Ascending aorta (tissue), 2 donors: ENCODE data around the gene CDAN1. TPM values are rescaled to one million over a fixed set of nuclear protein-coding genes. Genes with fewer than 3 reads are reported as not detected.

Experiments
- DNase-seq, 2 donors: peaks; one replicate each; pipeline ENCODE4 v3.0.0-alpha.2; 2019; ENCODE audit warnings: low spot score in 2 of 2
- H3K27ac ChIP-seq, 2 donors: fragments of 200-600 bp; sonication (generic); one replicate each; pipeline ENCODE4 v1.5.1; 2016 to 2017; ENCODE audit warnings: mild to moderate bottlenecking in 1 of 2
- H3K27me3 ChIP-seq: fragments of 200-600 bp; sonication (generic); one replicate; pipeline ENCODE4 v1.5.1; 2017
- H3K36me3 ChIP-seq, 2 donors: fragments of 200-600 bp; sonication (generic); one replicate each; pipeline ENCODE4 v1.5.1; 2016
- H3K4me1 ChIP-seq, 2 donors: fragments of 200-600 bp; sonication (generic); one replicate each; pipeline ENCODE4 v1.5.1; 2016 to 2017; ENCODE audit warnings: mild to moderate bottlenecking in 1 of 2
- H3K4me3 ChIP-seq, 2 donors: fragments of 200-600 bp; sonication (generic); one replicate each; pipeline ENCODE4 v1.5.1; 2016 to 2017; ENCODE audit warnings: mild to moderate bottlenecking in 1 of 2
- H3K9me3 ChIP-seq, 2 donors: fragments of 200-600 bp; sonication (generic); one replicate each; pipeline ENCODE4 v1.5.1; 2016
- intact Hi-C: fragments of 100-400 bp; cut with DNase I; formaldehyde crosslinking; loops from one replicate; pipeline ENCODE4 v1.15.1; 2023
- total RNA-seq: library from RNA; depleted of rRNA; stranded (reverse); fragments of >200 nt; gene quantifications from one replicate; pipeline ENCODE4 v1.1.0, GENCODE V29; 2016
- TF ChIP-seq, protein P1 (sequence below), 3 experiments: fragments of 200-600 bp in 2 of 3; fragments of 450-650 bp in 1 of 3; sonication (generic) in 2 of 3; IDR thresholded peaks; one replicate each; pipeline ENCODE4 v1.5.1; 2016 to 2019; ENCODE audit warnings: antibody characterized with exemption in 3 of 3, mild to moderate bottlenecking in 1 of 3, moderate library complexity in 1 of 3

CDAN1 gene
- total RNA-seq, 1 donor from 2014 or later = 16.2 TPM

DNA sequence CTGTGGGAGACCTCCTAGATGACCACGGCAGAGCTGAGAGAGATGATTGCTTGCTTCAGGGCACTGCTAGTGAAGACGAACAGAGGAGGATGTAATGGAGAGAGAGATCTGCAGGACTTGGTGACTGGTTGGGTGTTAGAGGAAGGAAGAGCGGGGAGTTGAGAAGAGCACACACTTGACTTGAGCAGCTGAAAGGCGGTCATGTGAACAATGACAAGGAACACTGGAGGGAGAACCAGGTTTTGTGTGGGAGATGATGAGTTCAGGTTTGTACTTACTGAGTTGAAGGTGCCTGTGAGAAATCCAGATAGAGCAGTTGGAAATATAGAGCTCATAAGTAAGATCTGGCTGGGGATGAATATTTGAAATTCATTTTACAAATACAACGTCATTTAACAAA is 40.3 kb downstream of the CDAN1 start:
- no peaks in the 10 kb centered on the region for H3K9me3 ChIP-seq
- peaks cover 0 to 2% of the 10 kb centered on the region in 2 donors for H3K4me1 ChIP-seq
- TF ChIP-seq, protein P1, sequence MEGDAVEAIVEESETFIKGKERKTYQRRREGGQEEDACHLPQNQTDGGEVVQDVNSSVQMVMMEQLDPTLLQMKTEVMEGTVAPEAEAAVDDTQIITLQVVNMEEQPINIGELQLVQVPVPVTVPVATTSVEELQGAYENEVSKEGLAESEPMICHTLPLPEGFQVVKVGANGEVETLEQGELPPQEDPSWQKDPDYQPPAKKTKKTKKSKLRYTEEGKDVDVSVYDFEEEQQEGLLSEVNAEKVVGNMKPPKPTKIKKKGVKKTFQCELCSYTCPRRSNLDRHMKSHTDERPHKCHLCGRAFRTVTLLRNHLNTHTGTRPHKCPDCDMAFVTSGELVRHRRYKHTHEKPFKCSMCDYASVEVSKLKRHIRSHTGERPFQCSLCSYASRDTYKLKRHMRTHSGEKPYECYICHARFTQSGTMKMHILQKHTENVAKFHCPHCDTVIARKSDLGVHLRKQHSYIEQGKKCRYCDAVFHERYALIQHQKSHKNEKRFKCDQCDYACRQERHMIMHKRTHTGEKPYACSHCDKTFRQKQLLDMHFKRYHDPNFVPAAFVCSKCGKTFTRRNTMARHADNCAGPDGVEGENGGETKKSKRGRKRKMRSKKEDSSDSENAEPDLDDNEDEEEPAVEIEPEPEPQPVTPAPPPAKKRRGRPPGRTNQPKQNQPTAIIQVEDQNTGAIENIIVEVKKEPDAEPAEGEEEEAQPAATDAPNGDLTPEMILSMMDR (IDR thresholded peaks at IDR 0.05) = no peak
- peak overlapping the region in 1 of 2 donors; percentile 2 for H3K27ac ChIP-seq
- no peak for DNase-seq
- H3K27me3 ChIP-seq = no peaks in the 10 kb centered on the region
- intact Hi-C loops = no loop called here
- H3K36me3 ChIP-seq = peaks cover 17 to 73% of the 10 kb centered on the region in 2 donors
- no peak overlapping the region for H3K4me3 ChIP-seq

DNA sequence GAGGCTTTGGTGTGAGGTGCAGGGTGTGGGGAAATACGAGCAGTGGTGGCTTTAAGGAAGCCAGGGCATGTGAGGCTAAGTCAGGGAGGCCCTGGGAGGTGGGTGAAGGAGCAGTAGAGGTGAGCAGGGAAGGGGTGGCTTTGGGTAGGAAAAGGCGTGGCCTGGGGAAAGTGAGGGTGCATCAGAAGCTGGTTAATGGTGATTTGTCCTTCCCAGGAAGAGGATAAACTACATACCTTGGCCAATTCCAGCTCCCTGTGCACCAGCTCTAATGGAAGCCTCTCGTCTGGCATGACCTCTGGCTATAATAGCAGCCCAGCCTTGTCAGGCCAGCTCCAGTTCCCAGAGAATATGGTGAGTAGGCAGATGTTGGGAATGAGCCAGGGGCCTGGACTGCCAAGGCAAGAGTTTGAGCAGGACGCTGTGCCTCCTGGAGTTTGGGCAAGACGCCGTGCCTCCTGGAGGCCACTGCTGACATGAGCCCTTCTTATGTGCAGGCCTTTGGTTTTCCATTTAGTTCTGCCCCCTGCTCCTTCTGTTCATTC is 41.3 kb downstream of the CDAN1 start:
- peak overlapping the region; percentile 30 to 45 for H3K27ac ChIP-seq

DNA sequence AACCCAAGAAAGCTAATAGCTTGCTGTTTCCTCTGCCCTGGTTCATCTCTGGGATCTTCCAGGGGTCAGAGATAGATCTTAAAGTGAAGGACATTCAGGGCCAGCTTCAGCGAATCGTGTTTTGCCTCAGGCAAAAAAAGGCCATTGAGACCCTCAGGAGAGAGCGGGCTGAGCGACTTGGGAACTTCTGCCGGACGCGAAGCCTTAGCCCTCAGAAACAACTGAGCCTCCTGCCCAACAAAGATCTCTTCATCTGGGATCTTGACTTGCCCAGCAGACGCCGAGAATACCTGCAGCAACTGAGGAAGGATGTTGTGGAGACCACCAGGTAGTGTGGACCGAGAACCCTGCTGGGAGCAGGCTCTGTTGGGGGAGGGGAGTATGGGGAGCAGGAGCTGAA is 42.5 kb downstream of the CDAN1 start:
- no peaks in the 10 kb centered on the region for H3K9me3 ChIP-seq
- intact Hi-C loops = no loop called here
- H3K4me3 ChIP-seq = no peak overlapping the region
- TF ChIP-seq, protein P1 (IDR thresholded peaks at IDR 0.05) = no peak
- no peak for DNase-seq
- peaks cover 0 to 2% of the 10 kb centered on the region in 2 donors for H3K4me1 ChIP-seq
- H3K27ac ChIP-seq = no peak overlapping the region
- H3K27me3 ChIP-seq = no peaks in the 10 kb centered on the region
- peaks cover 24 to 79% of the 10 kb centered on the region in 2 donors for H3K36me3 ChIP-seq

More for the DNA sequence above, 41.3 kb downstream of the CDAN1 start:
- no peaks in the 10 kb centered on the region for H3K9me3 ChIP-seq
- no peak for DNase-seq
- TF ChIP-seq, protein P1 (IDR thresholded peaks at IDR 0.05) = no peak
- peaks cover 19 to 75% of the 10 kb centered on the region in 2 donors for H3K36me3 ChIP-seq
- peaks cover 0 to 2% of the 10 kb centered on the region in 2 donors for H3K4me1 ChIP-seq
- no peaks in the 10 kb centered on the region for H3K27me3 ChIP-seq
- intact Hi-C loops = no loop called here
- H3K4me3 ChIP-seq = no peak overlapping the region

DNA sequence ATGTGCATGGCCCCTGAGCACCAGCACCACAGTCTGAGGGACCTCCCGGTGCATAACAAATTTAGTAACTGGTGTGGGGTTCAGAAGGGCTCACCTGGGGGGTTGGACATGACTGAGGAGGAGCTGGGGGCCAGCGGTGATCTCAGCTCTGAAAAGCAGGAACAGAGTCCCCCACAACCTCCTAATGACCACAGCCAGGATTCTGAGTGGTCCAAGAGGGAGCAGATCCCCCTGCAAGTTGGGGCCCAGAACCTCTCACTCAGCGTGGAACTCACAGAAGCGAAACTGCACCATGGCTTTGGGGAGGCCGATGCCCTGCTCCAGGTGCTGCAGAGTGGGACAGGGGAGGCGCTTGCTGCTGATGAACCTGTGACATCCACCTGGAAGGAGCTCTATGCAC is 43.0 kb downstream of the CDAN1 start:
- no peak for DNase-seq
- peaks cover 29 to 83% of the 10 kb centered on the region in 2 donors for H3K36me3 ChIP-seq
- H3K4me3 ChIP-seq = no peak overlapping the region
- H3K27me3 ChIP-seq = no peaks in the 10 kb centered on the region
- intact Hi-C loops = no loop called here
- no peaks in the 10 kb centered on the region for H3K9me3 ChIP-seq
- no peak overlapping the region for H3K27ac ChIP-seq
- peaks cover 0 to 2% of the 10 kb centered on the region in 2 donors for H3K4me1 ChIP-seq
- TF ChIP-seq, protein P1 (IDR thresholded peaks at IDR 0.05) = no peak

DNA sequence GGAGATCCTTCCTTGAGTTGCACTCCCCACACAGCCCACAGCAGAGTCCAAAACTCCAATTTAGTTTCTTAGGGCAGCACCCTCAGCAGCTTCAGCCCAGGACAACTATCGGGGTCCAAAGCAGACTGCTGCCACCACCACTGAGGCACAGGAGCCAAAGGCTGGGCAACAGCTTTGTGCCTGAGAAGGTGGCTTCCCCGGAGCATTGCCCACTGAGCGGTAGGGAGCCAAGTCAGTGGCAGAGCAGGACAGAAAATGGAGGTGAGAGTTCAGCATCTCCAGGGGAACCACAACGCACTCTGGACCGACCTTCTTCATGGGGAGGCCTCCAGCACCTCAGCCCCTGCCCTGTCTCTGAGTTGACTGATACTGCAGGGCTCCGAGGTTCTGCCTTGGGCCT is 43.4 kb downstream of the CDAN1 start:
- intact Hi-C loops = no loop called here
- Histone ChIP-seq H3K4me3 (no peak overlapping the region), H3K27ac (no peak overlapping the region), H3K36me3 (peaks cover 33 to 88% of the 10 kb centered on the region in 2 donors), H3K27me3 (no peaks in the 10 kb centered on the region), H3K4me1 (peaks cover 0 to 2% of the 10 kb centered on the region in 2 donors), H3K9me3 (no peaks in the 10 kb centered on the region)
- TF ChIP-seq, protein P1 (IDR thresholded peaks at IDR 0.05) = no peak
- no peak for DNase-seq

DNA sequence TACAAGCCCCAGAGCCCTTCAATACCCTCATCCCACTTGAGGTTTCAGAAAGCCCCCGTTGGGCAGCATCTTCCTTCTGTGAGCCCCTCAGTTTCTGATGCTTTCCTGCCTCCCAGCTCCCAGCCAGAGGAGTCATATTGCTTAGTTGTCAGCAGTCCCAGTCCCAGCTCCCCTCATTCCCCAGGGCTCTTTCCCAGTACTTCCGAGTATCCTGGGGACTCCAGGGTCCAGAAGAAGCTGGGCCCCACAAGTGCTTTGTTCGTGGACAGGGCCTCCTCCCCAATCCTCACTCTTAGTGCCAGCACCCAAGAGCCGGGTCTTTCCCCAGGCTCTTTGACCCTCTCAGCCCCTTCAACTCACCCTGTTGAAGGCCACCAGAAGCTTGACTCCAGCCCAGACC is 43.9 kb downstream of the CDAN1 start:
- H3K27me3 ChIP-seq = no peaks in the 10 kb centered on the region
- TF ChIP-seq, protein P1 (IDR thresholded peaks at IDR 0.05) = no peak
- H3K36me3 ChIP-seq = peaks cover 37 to 92% of the 10 kb centered on the region in 2 donors
- H3K4me1 ChIP-seq = peaks cover 0 to 2% of the 10 kb centered on the region in 2 donors
- H3K4me3 ChIP-seq = no peak overlapping the region
- DNase-seq = no peak
- no peak overlapping the region for H3K27ac ChIP-seq
- no peaks in the 10 kb centered on the region for H3K9me3 ChIP-seq
- intact Hi-C loops = no loop called here
